DND-41 (cell line): ENCODE results near the gene USP6.

Experiments used
- ATAC-seq: fragments of 200-7000 bp; cut with Tn5 transposase; 3 replicates; pipeline ENCODE4 v1.9.1; 2021; ENCODE audit warnings: low read depth; ENCODE audit not compliant: insufficient read depth
- DNase-seq: peaks from one replicate; pipeline ENCODE4 v3.0.0-alpha.2; 2020
- H2AFZ ChIP-seq: 2 replicates; pipeline ENCODE4 v1.6.0; 2012; ENCODE audit warnings: low read depth, low read length
- H3K27ac ChIP-seq: 2 replicates; pipeline ENCODE4 v1.5.1; 2012; ENCODE audit warnings: low read length, inconsistent platforms
- H3K27me3 ChIP-seq: fragments of 200-600 bp; sonication (generic); 2 replicates; pipeline ENCODE4 v1.6.0; 2012; ENCODE audit warnings: low read length, mild to moderate bottlenecking, inconsistent platforms; ENCODE audit not compliant: insufficient read depth, poor library complexity
- H3K36me3 ChIP-seq: 2 replicates; pipeline ENCODE4 v1.5.1; 2012; ENCODE audit warnings: low read length, inconsistent platforms; ENCODE audit not compliant: insufficient read depth
- H3K4me1 ChIP-seq: 2 replicates; pipeline ENCODE4 v1.5.1; 2012; ENCODE audit warnings: mild to moderate bottlenecking, low read length; ENCODE audit not compliant: insufficient read depth
- H3K4me2 ChIP-seq: 2 replicates; pipeline ENCODE4 v1.6.0; 2012; ENCODE audit warnings: mild to moderate bottlenecking, moderate library complexity, low read length, inconsistent platforms; ENCODE audit not compliant: insufficient read depth
- H3K4me3 ChIP-seq, 2 experiments: fragments of 200-600 bp in 1 of 2; shearing (Covaris generic) in 1 of 2; 2 replicates each; pipeline ENCODE4 v1.5.1; 2012 to 2016; ENCODE audit warnings: inconsistent platforms in 2 of 2, low read length in 2 of 2, mild to moderate bottlenecking in 2 of 2, low read depth in 1 of 2, moderate library complexity in 1 of 2
- H3K79me2 ChIP-seq: 2 replicates; pipeline ENCODE4 v1.6.0; 2012; ENCODE audit warnings: low read length, inconsistent platforms; ENCODE audit not compliant: insufficient read depth
- H3K9ac ChIP-seq: 2 replicates; pipeline ENCODE4 v1.6.0; 2012; ENCODE audit warnings: low read depth, mild to moderate bottlenecking, inconsistent platforms, low read length, moderate library complexity
- H3K9me3 ChIP-seq: 2 replicates; pipeline ENCODE4 v1.5.1; 2012; ENCODE audit warnings: low read length, moderate library complexity, mild to moderate bottlenecking, inconsistent platforms; ENCODE audit not compliant: insufficient read depth, severe bottlenecking
- H4K20me1 ChIP-seq: 2 replicates; pipeline ENCODE4 v1.6.0; 2012; ENCODE audit warnings: low read length; ENCODE audit not compliant: insufficient read depth
- CTCF ChIP-seq: IDR thresholded peaks from 2 replicates; pipeline ENCODE4 v1.5.1; 2012; ENCODE audit warnings: borderline replicate concordance, low read length, moderate library complexity, mild to moderate bottlenecking; ENCODE audit not compliant: poor library complexity, severe bottlenecking; ENCODE audit errors: extremely low read depth
- EZH2 ChIP-seq: IDR thresholded peaks from 3 replicates; pipeline ENCODE4 v1.6.1; 2012; ENCODE audit warnings: borderline replicate concordance, low read depth, mild to moderate bottlenecking, moderate library complexity, low read length, inconsistent platforms; ENCODE audit not compliant: severe bottlenecking

USP6 gene

GRCh38 chr17:5092218-5093010 lies 23.4 kb upstream of the USP6 start:
- H3K27ac ChIP-seq, result no peak overlapping the region
- no peaks in the 10 kb centered on the region for H3K36me3 ChIP-seq
- H3K9ac ChIP-seq, result no peak overlapping the region
- no peaks in the 10 kb centered on the region for H4K20me1 ChIP-seq
- H2AFZ ChIP-seq, result no peak overlapping the region
- no peak for DNase-seq
- H3K9me3 ChIP-seq, result peaks cover 23% of the 10 kb centered on the region
- TF ChIP-seq EZH2 (no peak), CTCF (no peak)
- no peak overlapping the region for H3K4me3 ChIP-seq
- no peak overlapping the region for H3K4me2 ChIP-seq
- no peaks in the 10 kb centered on the region for H3K27me3 ChIP-seq
- H3K79me2 ChIP-seq, result no peaks in the 10 kb centered on the region
- no peaks in the 10 kb centered on the region for H3K4me1 ChIP-seq
- ATAC-seq, result no peak

GRCh38 chr17:5096731-5097100 lies 19.1 kb upstream of the USP6 start:
- no peak overlapping the region for H3K27ac ChIP-seq
- no peaks in the 10 kb centered on the region for H3K4me1 ChIP-seq
- DNase-seq (no peak), ATAC-seq (no peak)
- peaks cover 19% of the 10 kb centered on the region for H3K9me3 ChIP-seq
- H3K36me3 ChIP-seq, result no peaks in the 10 kb centered on the region
- no peaks in the 10 kb centered on the region for H4K20me1 ChIP-seq
- H3K9ac ChIP-seq, result no peak overlapping the region
- H2AFZ ChIP-seq, result no peak overlapping the region
- H3K79me2 ChIP-seq, result no peaks in the 10 kb centered on the region
- H3K27me3 ChIP-seq, result no peaks in the 10 kb centered on the region
- TF ChIP-seq EZH2, result no peak
- no peak for TF ChIP-seq CTCF
- H3K4me3 ChIP-seq, result no peak overlapping the region
- no peak overlapping the region for H3K4me2 ChIP-seq

GRCh38 chr17:5097101-5097834 lies 18.6 kb upstream of the USP6 start:
- no peaks in the 10 kb centered on the region for H3K4me1 ChIP-seq
- H3K9me3 ChIP-seq, result peaks cover 14% of the 10 kb centered on the region
- ATAC-seq, result no peak
- no peak for DNase-seq
- no peak overlapping the region for H3K27ac ChIP-seq
- H3K79me2 ChIP-seq, result no peaks in the 10 kb centered on the region
- H3K9ac ChIP-seq, result no peak overlapping the region
- H2AFZ ChIP-seq, result no peak overlapping the region
- H4K20me1 ChIP-seq, result no peaks in the 10 kb centered on the region
- H3K27me3 ChIP-seq, result no peaks in the 10 kb centered on the region
- no peak overlapping the region for H3K4me3 ChIP-seq
- no peak overlapping the region for H3K4me2 ChIP-seq
- TF ChIP-seq CTCF (no peak), EZH2 (no peak)
- H3K36me3 ChIP-seq, result no peaks in the 10 kb centered on the region
